AG20443 (cell line): Measurements from ENCODE around the gene TOP2A.

Experiments
- DNase-seq: peaks from one replicate; pipeline ENCODE4 v3.0.0; 2012; ENCODE audit warnings: low spot score, mixed read lengths

TOP2A gene

GRCh38 chr17:40345994-40346764, 71.5 kb downstream of the TOP2A start:
- DNase-seq: no peak

- DNase-seq: peak; percentile 60
Observed at GRCh38 chr17:40345161-40345993, 72.3 kb downstream of the TOP2A start.

GRCh38 chr17:40344421-40345160, 73.1 kb downstream of the TOP2A start:
- no peak for DNase-seq

GRCh38 chr17:40343219-40344119, 74.2 kb downstream of the TOP2A start:
- no peak for DNase-seq

GRCh38 chr17:40342504-40343218, 75.0 kb downstream of the TOP2A start:
- DNase-seq: no peak

GRCh38 chr17:40341808-40342503, 75.7 kb downstream of the TOP2A start:
- DNase-seq: peak; percentile 86

- peak; percentile 91 for DNase-seq
Observed at GRCh38 chr17:40340880-40341807, 76.6 kb downstream of the TOP2A start.

- no peak for DNase-seq
Observed at GRCh38 chr17:40340327-40340726, 77.4 kb downstream of the TOP2A start.

- no peak for DNase-seq
Observed at GRCh38 chr17:40338941-40339649, 78.6 kb downstream of the TOP2A start.
